Panc1 (cell line): ENCODE data around the gene ARHGEF10L. TPM values are rescaled to one million over a fixed set of nuclear protein-coding genes. Genes with fewer than 3 reads are reported as not detected.

Experiments
- ATAC-seq: fragments of 200-7000 bp; cut with Tn5 transposase; 2 replicates; pipeline ENCODE4 v1.9.1; 2020; ENCODE audit warnings: mild to moderate bottlenecking, moderate library complexity
- BruUV-seq: library from RNA; stranded (reverse); fragments of 400-500 nt; replicated peaks from 2 replicates; lab custom pipeline; 2021; lab: Mats Ljungman, UMichigan
- CTCF ChIA-PET: fragments of 300-600 bp; sonication (Branson Sonifier 250); formaldehyde crosslinking; loops from one replicate; lab custom pipeline; 2022; ENCODE audit warnings: antibody characterized with exemption; lab: Charles Lee
- POLR2A ChIA-PET: fragments of 300-600 bp; sonication (Branson Sonifier 250); formaldehyde crosslinking; loops from one replicate; lab custom pipeline; 2022; ENCODE audit warnings: antibody characterized with exemption; lab: Charles Lee
- DNase-seq: peaks from one replicate; pipeline ENCODE4 v3.0.0-alpha.2; 2010; ENCODE audit warnings: low read depth, low spot score
- H3K27ac ChIP-seq: 2 replicates; pipeline ENCODE4 v1.5.1; 2011; ENCODE audit warnings: mild to moderate bottlenecking, low read length, inconsistent platforms
- H3K27me3 ChIP-seq: fragments of 200-500 bp; sonication (Bioruptor generic); 2 replicates; pipeline ENCODE4 v1.6.0; 2014; ENCODE audit warnings: low read length, inconsistent platforms; ENCODE audit not compliant: control insufficient read depth, insufficient read depth
- H3K36me3 ChIP-seq: fragments of 200-500 bp; sonication (Bioruptor generic); 2 replicates; pipeline ENCODE4 v1.5.1; 2014; ENCODE audit warnings: inconsistent platforms, mild to moderate bottlenecking, low read length, moderate library complexity; ENCODE audit not compliant: control insufficient read depth, insufficient read depth
- H3K4me1 ChIP-seq: 2 replicates; pipeline ENCODE4 v1.5.1; 2011; ENCODE audit warnings: inconsistent platforms, mild to moderate bottlenecking, low read length, moderate library complexity; ENCODE audit not compliant: control insufficient read depth, insufficient read depth
- H3K4me3 ChIP-seq, 2 experiments: 2 replicates each; pipeline ENCODE4 v1.5.1; 2011 to 2012; ENCODE audit warnings: low read depth in 2 of 2, low read length in 2 of 2, mild to moderate bottlenecking in 2 of 2, inconsistent platforms in 1 of 2, moderate library complexity in 1 of 2
- H3K9me3 ChIP-seq: fragments of 200-500 bp; sonication (Bioruptor generic); 2 replicates; pipeline ENCODE4 v1.5.1; 2014; ENCODE audit warnings: low read depth, mild to moderate bottlenecking, inconsistent platforms, low read length, moderate library complexity; ENCODE audit not compliant: control insufficient read depth, insufficient read depth
- CTCF ChIP-seq: fragments of 450-650 bp; IDR thresholded peaks from 2 replicates; pipeline ENCODE4 v1.5.1; 2017; ENCODE audit warnings: mild to moderate bottlenecking
- POLR2AphosphoS5 ChIP-seq: IDR thresholded peaks from 2 replicates; pipeline ENCODE4 v1.6.1; 2012; ENCODE audit warnings: mild to moderate bottlenecking, low read depth, low read length, moderate library complexity
- REST ChIP-seq, 2 experiments: IDR thresholded peaks; 2 replicates each; pipeline ENCODE4 v1.6.1; 2011 to 2012; ENCODE audit warnings: low read depth in 2 of 2, control low read depth in 1 of 2, low read length in 1 of 2, mild to moderate bottlenecking in 1 of 2, moderate library complexity in 1 of 2; ENCODE audit not compliant: insufficient read depth in 1 of 2
- SIN3A ChIP-seq: IDR thresholded peaks from 2 replicates; pipeline ENCODE4 v1.6.1; 2012; ENCODE audit warnings: low read depth, mild to moderate bottlenecking, low read length, moderate library complexity, borderline replicate concordance; ENCODE audit not compliant: insufficient read depth
- TCF7L2 ChIP-seq: IDR thresholded peaks from 2 replicates; pipeline ENCODE4 v1.6.1; 2011; ENCODE audit warnings: mild to moderate bottlenecking, low read depth, low read length, inconsistent platforms
- in situ Hi-C: cut with HindIII; loops from 2 replicates; pipeline ENCODE4 v1.10.0; 2016; ENCODE audit warnings: low sequenced_read_pairs, low pct_unique_long_range_greater_than_20kb
- intact Hi-C: fragments of 100-400 bp; cut with micrococcal nuclease; formaldehyde crosslinking; loops from one replicate; pipeline ENCODE4 v1.10.0; 2022; ENCODE audit not compliant: unreplicated experiment
- total RNA-seq: library from RNA; stranded (reverse); gene quantifications from one replicate; pipeline ENCODE4 v1.2.1, GENCODE V29; 2021; ENCODE audit not compliant: unreplicated experiment

ARHGEF10L gene
- total RNA-seq, 1 experiment from 2014 or later = 5.9 TPM

- intact Hi-C loops (no loop called here), in situ Hi-C loops (no loop called here)
- ChIA-PET CTCF (interaction anchor here (0.6 to 0.7 kb wide), 2 partner anchors 120 to 411 kb away, joined by 3 to 4 read pairs; no protein-coding TSS in a partner anchor), POLR2A (no interaction called here)
- Histone ChIP-seq H3K4me1 (peaks cover 21% of the 10 kb centered on the region), H3K9me3 (no peaks in the 10 kb centered on the region), H3K4me3 (peak overlapping the region; percentile 11 to 30; a peak in 3 of 4 replicates), H3K36me3 (no peaks in the 10 kb centered on the region), H3K27ac (no peak overlapping the region; the same call in 1 of the 2 replicates), H3K27me3 (no peaks in the 10 kb centered on the region)
- ATAC-seq = no peak
- TF ChIP-seq TCF7L2 (no peak), CTCF (no peak), POLR2AphosphoS5 (no peak), SIN3A (no peak), REST (IDR thresholded peaks at IDR 0.05; ENCODE audit: insufficient read depth in 1 of 2, low read depth in 2 of 2, low read length in 1 of 2) (no peak)
- no peak for DNase-seq
- BruUV-seq = no TSS peak
Measured at GRCh38 chr1:17539118-17539476, 401 bp upstream of the ARHGEF10L start.

- ATAC-seq (peak; percentile 73), DNase-seq (no peak)
- POLR2A ChIA-PET = no interaction called here
- peaks cover 21% of the 10 kb centered on the region for H3K4me1 ChIP-seq
- CTCF ChIA-PET = no interaction called here
- intact Hi-C loops = no loop called here
- H3K27me3 ChIP-seq = no peaks in the 10 kb centered on the region
- peak overlapping the region; percentile 70 for H3K27ac ChIP-seq
- BruUV-seq = no TSS peak
- H3K9me3 ChIP-seq = no peaks in the 10 kb centered on the region
- no peak for TF ChIP-seq REST (IDR thresholded peaks at IDR 0.05; ENCODE audit: insufficient read depth in 1 of 2, low read depth in 2 of 2, low read length in 1 of 2)
- TF ChIP-seq SIN3A = no peak
- no peak for TF ChIP-seq CTCF
- no peak for TF ChIP-seq TCF7L2
- TF ChIP-seq POLR2AphosphoS5 = no peak
- peak overlapping the region; percentile 59 to 60 for H3K4me3 ChIP-seq
- in situ Hi-C loops = no loop called here
- no peaks in the 10 kb centered on the region for H3K36me3 ChIP-seq
Measured at GRCh38 chr1:17540255-17541001, 930 bp downstream of the ARHGEF10L start.
